Skeletal muscle tissue (tissue), 4 donors: ENCODE results near the gene SLC22A3. TPM values are rescaled to one million over a fixed set of nuclear protein-coding genes. Genes with fewer than 3 reads are reported as not detected.

Experiments
- H3K27ac ChIP-seq: one replicate; pipeline ENCODE4 v1.7.0; 2013; ENCODE audit warnings: mild to moderate bottlenecking, low read depth, low read length, inconsistent platforms
- H3K27me3 ChIP-seq, 3 donors: one replicate each; pipeline ENCODE4 v1.7.0; 2013; ENCODE audit warnings: low read length in 3 of 3; ENCODE audit not compliant: control insufficient read depth in 3 of 3, insufficient read depth in 3 of 3
- H3K36me3 ChIP-seq, 3 donors: one replicate each; pipeline ENCODE4 v1.7.0; 2013; ENCODE audit warnings: low read length in 3 of 3; ENCODE audit not compliant: control insufficient read depth in 3 of 3, insufficient read depth in 3 of 3
- H3K4me1 ChIP-seq, 3 donors: one replicate each; pipeline ENCODE4 v1.7.0; 2013; ENCODE audit warnings: low read length in 3 of 3, mild to moderate bottlenecking in 3 of 3; ENCODE audit not compliant: control insufficient read depth in 3 of 3, insufficient read depth in 3 of 3
- H3K4me3 ChIP-seq, 3 donors: one replicate each; pipeline ENCODE4 v1.7.0; 2013; ENCODE audit warnings: low read length in 3 of 3
- H3K9ac ChIP-seq, 3 donors: one replicate each; pipeline ENCODE4 v1.7.0; 2013; ENCODE audit warnings: low read length in 3 of 3, mild to moderate bottlenecking in 3 of 3, moderate library complexity in 2 of 3, low read depth in 1 of 3
- H3K9me3 ChIP-seq, 3 donors: one replicate each; pipeline ENCODE4 v1.7.0; 2013; ENCODE audit warnings: low read length in 3 of 3; ENCODE audit not compliant: control insufficient read depth in 3 of 3
- total RNA-seq: library from RNA; depleted of rRNA; stranded (reverse); fragments of >200 nt; gene quantifications from one replicate; pipeline ENCODE4 v1.2.3, GENCODE V29; 2014
- donor health status: Osteomylitis.

SLC22A3 gene
- total RNA-seq, 1 donor from 2014 or later, result 8.4 TPM

DNA sequence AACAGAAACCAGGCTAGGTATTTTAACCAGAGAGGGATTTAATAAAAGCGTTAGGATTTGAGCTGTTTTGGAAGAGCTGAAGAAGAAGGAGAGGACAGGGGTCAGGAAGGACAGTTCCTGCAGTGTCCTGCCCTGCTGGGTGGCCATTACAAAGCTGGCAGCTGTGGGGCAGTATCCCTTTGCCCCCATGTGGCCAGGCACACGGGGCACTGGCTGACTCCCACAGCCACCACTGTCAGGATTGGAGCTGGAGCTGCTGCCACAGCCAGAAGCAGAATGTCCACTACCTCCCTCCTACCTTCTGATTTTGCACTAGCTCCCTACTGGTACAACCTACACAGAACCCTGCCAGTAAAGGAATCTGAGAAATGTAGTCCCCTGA lies 46.5 kb downstream of the SLC22A3 start:
- Histone ChIP-seq H3K9ac (no peak overlapping the region), H3K9me3 (no peaks in the 10 kb centered on the region), H3K36me3 (no peaks in the 10 kb centered on the region), H3K27ac (no peak overlapping the region), H3K4me1 (peaks cover 0 to 24% (median 0%) of the 10 kb centered on the region in 3 donors), H3K27me3 (no peaks in the 10 kb centered on the region), H3K4me3 (no peak overlapping the region)

DNA sequence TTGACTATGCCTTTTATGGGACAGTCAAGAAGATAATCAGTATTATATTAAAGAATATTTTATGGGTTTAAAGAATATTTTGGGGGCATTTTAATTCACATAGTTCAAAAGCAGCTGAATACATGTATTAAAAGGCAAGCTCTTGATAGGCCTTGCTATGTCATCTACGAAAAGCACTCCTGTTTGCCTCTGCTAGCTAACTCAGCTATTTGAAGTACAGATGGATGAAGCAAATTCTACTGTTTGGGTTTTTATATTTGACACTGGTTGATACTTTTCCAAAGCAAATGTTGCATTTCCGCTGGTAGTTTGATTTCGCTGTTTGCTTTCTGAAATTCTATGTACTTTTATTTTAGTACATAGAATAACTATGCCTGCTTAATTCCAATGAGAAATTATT lies 47.0 kb downstream of the SLC22A3 start:
- no peak overlapping the region for H3K27ac ChIP-seq
- no peak overlapping the region for H3K4me3 ChIP-seq
- H3K4me1 ChIP-seq, result peaks cover 2 to 22% (median 3%) of the 10 kb centered on the region in 3 donors
- H3K27me3 ChIP-seq, result no peaks in the 10 kb centered on the region
- no peaks in the 10 kb centered on the region for H3K36me3 ChIP-seq
- H3K9me3 ChIP-seq, result no peaks in the 10 kb centered on the region
- no peak overlapping the region for H3K9ac ChIP-seq

DNA sequence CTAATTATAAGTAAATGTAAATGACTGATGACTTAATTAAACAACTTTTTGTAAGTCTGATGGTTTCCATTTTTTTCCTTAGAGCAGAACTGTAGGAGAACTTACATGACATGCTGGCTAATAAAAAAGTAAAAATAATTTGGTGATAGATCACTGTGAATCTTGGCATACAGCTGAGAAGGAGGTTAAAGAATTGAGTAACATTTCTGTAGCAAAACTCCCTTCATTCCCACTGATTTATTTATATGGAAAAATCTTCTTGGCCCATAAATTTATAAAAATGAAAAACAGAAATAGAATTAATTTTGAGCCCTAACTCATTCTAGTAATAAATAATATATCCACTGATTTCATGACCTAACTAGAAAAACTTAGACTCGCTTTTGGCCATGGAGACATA lies 48.1 kb downstream of the SLC22A3 start:
- Histone ChIP-seq H3K27me3 (no peaks in the 10 kb centered on the region), H3K4me1 (peaks cover 7 to 16% (median 7%) of the 10 kb centered on the region in 3 donors), H3K9me3 (no peaks in the 10 kb centered on the region), H3K36me3 (no peaks in the 10 kb centered on the region), H3K9ac (no peak overlapping the region), H3K4me3 (no peak overlapping the region), H3K27ac (no peak overlapping the region)

DNA sequence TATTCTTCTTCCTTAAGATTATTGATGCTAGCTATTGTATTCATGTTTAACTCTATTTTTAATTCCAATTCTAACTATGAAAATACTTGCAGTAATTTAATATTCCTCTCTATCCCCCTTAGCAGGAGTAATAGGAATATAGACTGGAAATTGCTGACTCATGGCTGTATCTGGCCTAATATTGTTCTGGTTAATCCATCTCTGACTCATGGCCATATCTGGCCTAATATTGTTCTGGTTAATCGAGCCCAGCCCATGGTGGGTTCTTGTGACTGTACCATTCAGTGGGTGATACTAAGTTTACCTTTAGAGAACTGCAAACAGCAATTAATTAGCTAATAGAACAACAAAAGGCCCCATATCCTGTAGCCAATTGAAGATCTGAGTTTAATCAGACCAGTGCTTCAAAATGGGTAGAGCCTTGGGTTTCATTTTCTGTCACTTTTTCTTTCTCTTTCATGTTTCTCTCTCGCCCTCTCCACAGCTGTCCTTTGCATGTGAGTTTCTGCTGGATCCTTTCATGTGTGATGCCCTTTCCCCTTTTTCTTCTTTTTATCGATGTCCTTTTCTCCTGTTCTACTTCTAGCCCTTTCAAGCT lies 50.6 kb downstream of the SLC22A3 start:
- Histone ChIP-seq H3K27me3 (no peaks in the 10 kb centered on the region), H3K36me3 (no peaks in the 10 kb centered on the region), H3K4me1 (peaks cover 7 to 12% (median 7%) of the 10 kb centered on the region in 3 donors), H3K4me3 (no peak overlapping the region), H3K27ac (no peak overlapping the region), H3K9me3 (no peaks in the 10 kb centered on the region), H3K9ac (no peak overlapping the region)

DNA sequence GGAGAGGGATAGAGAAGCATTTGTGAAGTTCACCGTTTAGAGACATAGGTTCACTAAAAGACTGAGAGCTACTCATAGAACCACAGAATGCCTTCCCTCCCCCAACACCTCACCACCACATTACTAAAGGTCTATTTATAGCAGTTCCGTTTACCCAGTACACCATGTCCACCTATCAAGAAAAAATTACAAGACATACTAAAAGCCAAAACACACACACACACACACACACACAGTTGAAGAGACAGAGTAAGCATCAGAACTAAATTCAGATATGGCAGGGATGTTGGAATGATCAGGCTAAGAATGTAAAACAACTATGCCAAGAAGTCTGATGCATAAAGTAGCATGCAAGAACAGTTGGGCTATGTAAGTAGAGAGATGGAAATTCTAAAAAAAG lies 52.3 kb downstream of the SLC22A3 start:
- Histone ChIP-seq H3K4me1 (peaks cover 7 to 8% (median 7%) of the 10 kb centered on the region in 3 donors), H3K27ac (peak overlapping the region; percentile 85), H3K9ac (no peak overlapping the region), H3K27me3 (no peaks in the 10 kb centered on the region), H3K36me3 (no peaks in the 10 kb centered on the region), H3K4me3 (no peak overlapping the region), H3K9me3 (no peaks in the 10 kb centered on the region)

DNA sequence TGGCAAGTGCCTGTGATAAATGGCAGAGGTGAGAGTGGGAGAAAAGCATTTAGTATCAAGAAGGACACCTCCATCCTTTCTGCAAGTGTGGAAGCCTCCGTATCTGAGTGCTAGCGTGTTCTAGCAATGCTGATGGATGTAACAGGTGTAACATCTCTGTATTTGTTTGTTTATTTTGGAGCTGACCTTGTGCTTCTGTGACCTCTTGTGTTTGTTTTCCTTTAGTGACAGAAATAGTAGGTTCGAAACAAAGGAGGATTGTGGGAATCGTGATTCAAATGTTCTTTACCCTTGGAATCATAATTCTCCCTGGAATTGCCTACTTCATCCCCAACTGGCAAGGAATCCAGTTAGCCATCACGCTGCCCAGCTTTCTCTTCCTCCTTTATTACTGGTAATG lies 60.4 kb downstream of the SLC22A3 start:
- no peak overlapping the region for H3K27ac ChIP-seq
- H3K4me1 ChIP-seq, result peaks cover 0 to 2% (median 0%) of the 10 kb centered on the region in 3 donors
- H3K27me3 ChIP-seq, result no peaks in the 10 kb centered on the region
- no peak overlapping the region for H3K9ac ChIP-seq
- no peaks in the 10 kb centered on the region for H3K36me3 ChIP-seq
- no peaks in the 10 kb centered on the region for H3K9me3 ChIP-seq
- H3K4me3 ChIP-seq, result no peak overlapping the region

DNA sequence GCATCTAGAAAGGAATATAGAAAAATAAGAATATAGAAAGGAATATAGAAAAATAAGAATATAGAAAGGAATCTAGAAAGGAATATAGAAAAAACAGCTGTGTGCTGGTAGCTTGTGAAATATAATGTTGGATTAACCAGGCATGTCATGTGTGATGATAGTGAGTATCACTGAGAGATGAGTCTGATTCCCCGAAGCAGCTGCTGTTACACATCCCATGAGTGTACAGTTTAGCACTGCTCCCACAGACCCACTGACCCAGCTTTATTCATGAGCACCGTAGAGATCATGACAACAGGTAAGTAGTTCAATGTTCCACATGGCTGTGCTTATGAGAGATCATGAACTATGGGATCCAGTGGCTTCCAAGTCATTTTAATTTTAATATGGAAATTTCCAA lies 64.8 kb downstream of the SLC22A3 start:
- no peak overlapping the region for H3K27ac ChIP-seq
- no peak overlapping the region for H3K4me3 ChIP-seq

DNA sequence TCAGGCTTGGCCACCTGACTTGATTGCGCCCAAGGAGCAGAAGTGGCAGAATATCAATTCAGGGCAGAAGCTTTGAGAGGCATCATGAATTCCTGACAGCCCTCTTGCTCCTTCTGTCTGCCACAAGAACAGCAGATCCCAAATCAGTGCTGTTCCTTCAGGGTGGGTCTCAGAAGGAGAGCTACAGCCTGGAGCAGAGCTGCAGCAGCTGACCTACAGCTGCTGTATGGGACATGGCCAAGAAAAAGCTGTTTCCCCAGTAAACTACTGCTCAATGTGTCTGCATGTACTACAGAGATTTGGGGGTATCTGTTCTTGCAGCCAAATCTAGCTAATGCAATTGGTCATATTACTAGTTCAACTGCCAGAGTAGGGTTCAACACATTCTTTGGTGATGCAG lies 69.0 kb downstream of the SLC22A3 start:
- Histone ChIP-seq H3K36me3 (peaks cover 0 to 15% (median 0%) of the 10 kb centered on the region in 3 donors), H3K27ac (no peak overlapping the region), H3K27me3 (no peaks in the 10 kb centered on the region), H3K9me3 (no peaks in the 10 kb centered on the region), H3K9ac (no peak overlapping the region), H3K4me3 (no peak overlapping the region), H3K4me1 (no peaks in the 10 kb centered on the region)

More for the DNA sequence above, 64.8 kb downstream of the SLC22A3 start:
- H3K9ac ChIP-seq, result no peak overlapping the region
- H3K9me3 ChIP-seq, result no peaks in the 10 kb centered on the region
- peaks cover 0 to 8% (median 0%) of the 10 kb centered on the region in 3 donors for H3K36me3 ChIP-seq
- H3K4me1 ChIP-seq, result peaks cover 0 to 2% (median 0%) of the 10 kb centered on the region in 3 donors
- H3K27me3 ChIP-seq, result no peaks in the 10 kb centered on the region

DNA sequence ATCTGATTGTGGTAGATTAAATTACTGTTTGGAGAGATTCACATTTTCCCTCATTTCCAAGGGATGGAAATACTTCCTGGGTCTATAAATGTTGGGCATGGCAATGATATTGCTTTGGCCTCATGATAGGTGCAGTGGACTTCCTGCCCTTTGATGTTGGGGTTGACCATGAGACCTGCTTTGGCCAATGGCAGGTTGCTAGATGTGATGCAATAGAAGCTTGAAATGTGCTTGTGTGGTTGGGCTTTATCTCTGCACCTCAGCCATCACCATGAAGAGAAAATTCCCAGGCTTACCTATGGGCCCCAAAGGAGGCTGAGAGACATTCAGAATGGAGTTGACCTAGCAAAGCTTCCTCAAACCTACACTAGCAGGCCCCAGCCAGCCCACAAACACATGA lies 69.4 kb downstream of the SLC22A3 start:
- Histone ChIP-seq H3K4me3 (no peak overlapping the region), H3K27ac (no peak overlapping the region), H3K36me3 (peaks cover 0 to 15% (median 0%) of the 10 kb centered on the region in 3 donors), H3K4me1 (no peaks in the 10 kb centered on the region), H3K9me3 (no peaks in the 10 kb centered on the region), H3K9ac (no peak overlapping the region), H3K27me3 (no peaks in the 10 kb centered on the region)

DNA sequence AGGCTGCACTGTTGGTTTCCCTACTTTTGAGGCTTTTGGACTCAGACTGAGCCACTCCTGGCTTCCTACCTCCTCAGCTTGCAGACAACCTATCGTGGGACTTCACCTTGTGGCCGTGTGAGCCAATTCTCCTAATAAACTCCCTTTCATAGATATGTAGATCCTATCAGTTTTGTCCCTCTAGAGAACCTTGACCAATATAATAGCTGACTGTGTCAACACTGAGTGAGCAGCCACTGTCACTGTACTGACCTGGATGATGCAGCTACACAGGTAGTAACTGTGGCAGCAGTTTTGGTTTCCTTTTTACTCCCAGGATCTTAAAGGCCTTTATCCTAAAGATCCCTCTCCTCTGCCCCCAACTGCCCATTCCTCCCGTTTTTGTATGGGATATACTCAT lies 70.2 kb downstream of the SLC22A3 start:
- Histone ChIP-seq H3K36me3 (peaks cover 0 to 15% (median 0%) of the 10 kb centered on the region in 3 donors), H3K4me1 (no peaks in the 10 kb centered on the region), H3K9me3 (no peaks in the 10 kb centered on the region), H3K9ac (no peak overlapping the region), H3K27me3 (no peaks in the 10 kb centered on the region), H3K27ac (no peak overlapping the region), H3K4me3 (no peak overlapping the region)
